ENCODE measurements around the gene RTL1.

The RTL1 gene

DNA sequence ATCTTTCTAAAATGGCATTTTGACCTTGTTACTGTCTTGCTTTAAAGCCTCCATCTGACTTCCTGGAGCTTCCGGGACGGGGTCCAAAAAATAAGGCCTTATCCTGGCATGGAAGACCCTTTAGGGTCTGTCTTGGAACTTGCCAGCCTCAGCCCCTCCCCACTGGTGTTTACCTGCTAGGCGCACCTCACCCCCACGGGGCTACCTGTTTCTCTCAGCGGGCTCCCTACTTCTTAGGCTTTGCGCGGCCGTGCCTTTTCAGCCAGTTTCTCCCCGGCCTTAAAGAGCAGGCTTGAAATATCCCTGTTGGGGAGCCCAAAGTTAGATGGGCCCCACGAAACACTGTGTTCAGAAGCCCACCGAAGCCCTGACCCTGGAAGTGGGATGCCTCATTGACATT, 5.1 kb downstream of the RTL1 start:
- no peak for DNase-seq

DNA sequence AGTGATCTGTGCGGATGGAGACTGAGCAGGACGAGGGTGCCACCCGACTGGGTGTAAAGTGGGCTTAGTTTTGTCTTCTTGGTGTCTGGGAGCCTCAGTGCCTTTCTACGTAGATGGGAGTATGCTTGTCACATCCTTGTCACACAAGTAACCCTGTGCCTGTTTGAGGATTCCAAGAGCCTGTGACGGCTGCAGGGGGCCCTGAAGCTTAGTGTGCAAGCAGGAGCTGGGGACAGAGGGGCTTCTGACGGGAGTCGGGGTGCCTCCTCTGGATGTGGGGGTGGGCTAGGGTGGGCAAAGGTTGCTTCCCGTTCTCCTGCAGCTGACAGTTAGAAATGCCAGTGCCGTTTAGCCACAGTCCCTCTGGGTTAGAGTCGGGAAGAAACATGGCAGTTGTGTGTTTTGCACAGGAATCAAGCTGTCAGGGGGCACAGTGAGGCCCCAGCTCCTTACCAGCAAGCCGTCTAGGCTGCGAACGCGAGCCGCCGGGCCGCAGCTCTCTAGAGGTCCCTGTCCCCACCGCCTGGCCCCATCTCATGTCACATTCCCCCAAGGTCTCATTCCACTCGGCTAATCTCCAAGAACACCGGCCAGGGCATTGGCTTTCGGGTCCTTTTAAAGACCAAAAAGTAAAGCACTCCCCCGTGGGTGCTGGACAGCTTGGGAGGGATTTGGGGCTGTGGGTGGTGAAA, 7.0 kb downstream of the RTL1 start:
- DNase-seq = no peak

DNA sequence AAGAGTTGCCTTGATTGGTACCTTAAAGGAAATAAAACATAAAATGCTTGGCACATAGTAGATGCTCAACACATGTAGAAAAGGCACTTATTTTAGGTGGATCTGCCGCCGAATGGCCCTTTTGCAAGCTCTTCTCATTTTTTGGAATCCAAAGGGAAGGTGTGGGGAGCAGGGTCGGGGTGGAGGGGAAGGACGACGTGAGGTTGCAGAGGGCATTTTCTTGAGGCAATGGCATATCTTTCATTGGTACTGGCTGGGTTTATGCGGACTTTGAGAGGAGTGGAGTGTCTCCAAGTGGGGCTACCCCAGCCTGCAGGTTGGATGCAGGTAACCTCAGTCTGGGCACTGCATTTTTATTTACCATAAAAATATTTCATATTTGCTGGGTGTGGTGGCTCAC, 8.1 kb downstream of the RTL1 start:
- DNase-seq = no peak

DNA sequence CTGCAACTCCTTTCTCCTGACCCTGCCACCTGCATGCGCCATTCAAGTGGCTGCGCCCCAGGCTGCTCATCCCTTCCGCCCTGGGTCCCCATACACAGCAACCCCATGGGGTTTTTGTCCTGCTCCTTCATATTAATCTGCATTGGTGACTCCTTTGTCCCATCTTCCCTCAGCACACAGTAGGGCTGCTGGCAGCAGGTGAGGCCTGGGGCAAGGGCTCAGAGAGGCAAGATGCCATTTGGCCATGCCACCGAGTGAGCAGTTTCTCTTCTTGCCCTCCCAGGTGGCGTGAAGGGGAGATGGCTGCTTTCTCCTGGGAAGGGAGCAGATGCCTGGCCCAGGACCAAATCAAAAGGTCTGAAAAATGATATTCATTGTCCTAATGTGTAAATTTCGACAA, 9.1 kb downstream of the RTL1 start:
- no peak for DNase-seq

DNA sequence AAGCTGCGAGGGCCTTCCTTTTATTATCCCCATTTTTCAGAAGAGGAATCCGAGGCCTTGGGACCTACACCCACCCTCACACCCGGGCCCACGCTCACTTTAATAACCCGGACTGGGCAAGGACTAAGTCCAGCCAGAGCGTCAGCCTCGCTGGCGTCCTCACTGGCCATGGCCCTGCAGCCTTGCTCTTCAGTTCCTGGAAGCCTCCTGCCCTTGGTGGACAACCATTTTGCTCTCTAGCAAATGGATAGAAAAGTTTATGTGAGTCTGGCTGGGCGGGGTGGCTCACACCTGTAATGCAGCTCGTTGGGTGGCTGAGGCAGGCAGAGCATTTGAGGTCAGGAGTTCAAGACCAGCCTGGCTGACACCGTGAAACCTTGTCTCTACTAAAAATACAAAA, 9.8 kb downstream of the RTL1 start:
- DNase-seq = no peak

DNA sequence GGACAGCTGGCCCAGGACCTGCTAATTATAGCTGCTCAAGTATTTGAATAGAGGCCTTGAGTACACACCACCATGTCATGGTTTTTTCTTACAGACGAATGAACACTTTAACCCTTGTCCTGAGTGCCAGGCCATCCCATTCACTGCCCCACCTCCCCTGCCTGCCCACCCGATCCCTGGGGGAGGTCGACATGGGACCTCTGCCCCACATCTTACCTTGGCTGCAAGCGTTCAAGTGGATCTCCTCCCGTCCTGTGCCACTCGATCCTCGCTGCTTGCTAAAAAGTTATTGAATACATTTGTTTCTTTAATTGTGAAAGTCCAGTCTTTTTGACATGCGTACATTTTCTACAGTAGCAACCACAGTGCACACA, 10.3 kb downstream of the RTL1 start:
- DNase-seq = no peak

DNA sequence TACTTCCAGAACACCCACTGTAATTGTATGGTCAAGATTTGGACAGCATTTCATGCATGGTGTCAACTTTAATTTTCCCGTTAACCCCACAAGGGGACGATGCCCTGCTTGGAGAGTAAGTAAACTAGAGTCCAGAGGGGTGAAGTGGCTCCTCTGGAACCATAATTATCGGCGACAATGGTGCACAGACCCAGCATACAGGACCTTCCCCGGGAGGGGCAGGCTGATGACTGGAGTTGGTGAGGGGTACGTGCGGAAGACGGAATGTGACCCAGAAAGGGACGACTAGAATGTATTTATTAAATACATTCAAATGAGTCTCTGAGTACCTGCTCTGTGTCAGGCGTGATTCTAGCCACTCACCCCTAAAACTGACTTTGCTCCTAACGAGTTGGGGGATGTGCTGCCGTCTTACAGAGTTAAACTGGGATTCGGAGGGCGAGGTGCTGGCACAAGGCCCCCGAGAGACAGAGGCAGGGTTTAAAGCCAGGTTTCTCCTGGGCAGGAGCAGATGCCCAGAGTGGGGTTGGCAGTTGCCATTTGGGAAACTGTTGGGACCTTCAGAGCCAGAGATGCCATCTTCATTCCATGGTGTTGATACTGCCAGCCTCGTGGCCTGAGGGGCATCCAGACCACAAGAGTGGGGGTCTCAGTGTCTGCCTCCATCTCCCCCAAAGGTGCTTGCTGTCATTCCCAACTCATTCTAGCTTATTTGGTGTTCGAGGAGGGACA, 10.9 kb downstream of the RTL1 start:
- no peak for DNase-seq

DNA sequence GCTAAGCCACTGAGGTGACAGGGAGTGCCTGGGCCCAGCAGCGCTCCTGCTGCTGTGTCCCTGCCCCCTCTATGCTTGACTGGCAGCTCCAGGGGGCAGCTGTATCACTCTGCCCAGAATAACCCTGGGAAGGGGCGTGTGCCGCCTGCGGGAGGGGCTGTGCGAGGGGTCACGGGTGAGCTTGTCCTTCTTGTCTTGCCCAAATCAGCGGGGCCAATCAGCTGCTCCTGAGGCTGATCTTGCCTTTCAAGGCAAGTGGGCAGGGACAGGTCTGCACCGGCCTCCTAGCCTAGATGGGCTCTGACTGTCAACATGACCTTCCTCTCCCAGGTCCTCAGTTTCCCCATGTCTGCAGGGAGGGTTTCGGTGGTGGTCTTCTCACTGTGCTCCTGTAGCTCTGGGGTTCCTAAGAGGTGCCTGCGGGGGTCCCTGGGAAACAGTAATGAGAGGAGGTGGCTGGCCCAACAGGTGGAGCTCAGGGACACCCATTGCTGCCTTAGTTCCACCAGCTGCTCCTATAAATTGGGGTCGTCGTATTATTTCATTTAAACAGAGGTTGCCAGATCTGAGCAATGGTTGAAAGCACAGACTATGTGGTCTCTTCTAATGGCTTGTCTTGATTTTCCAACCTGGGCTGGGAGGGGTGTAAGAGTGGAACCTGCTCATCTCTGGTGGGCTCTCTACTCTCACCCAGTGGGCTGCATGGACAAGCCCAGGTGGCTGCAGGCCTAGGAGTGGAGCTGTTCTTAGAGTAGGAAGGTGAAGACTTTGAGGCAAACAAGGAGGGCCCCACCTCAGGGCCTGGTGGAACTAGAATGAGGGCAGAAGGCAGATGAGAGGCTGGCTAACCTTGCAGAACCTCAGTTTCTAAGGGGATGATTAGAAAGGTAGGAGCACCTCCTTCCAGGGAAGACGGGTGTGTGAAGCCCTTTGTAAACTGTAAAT, 11.7 kb downstream of the RTL1 start:
- DNase-seq = no peak

DNA sequence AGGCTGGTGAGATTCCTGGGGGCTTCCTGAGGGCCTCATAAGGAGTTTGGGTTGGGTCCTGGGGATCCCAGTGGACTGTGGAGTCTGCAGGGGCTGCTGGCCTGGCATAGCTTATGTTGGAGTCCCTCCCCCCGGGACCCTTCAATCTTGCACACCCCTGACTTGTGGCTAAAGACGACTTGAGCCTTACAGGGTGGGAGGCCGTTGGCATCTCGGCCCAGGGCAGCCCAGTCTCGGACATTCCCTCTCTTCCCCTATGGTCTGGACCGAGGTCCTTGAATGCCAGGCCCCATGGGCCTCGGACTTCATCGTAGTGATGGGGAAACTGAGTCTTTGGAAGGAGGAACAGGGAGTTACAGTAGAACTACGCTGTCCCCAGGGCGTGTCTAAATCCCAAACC, 12.5 kb downstream of the RTL1 start:
- DNase-seq = no peak

DNA sequence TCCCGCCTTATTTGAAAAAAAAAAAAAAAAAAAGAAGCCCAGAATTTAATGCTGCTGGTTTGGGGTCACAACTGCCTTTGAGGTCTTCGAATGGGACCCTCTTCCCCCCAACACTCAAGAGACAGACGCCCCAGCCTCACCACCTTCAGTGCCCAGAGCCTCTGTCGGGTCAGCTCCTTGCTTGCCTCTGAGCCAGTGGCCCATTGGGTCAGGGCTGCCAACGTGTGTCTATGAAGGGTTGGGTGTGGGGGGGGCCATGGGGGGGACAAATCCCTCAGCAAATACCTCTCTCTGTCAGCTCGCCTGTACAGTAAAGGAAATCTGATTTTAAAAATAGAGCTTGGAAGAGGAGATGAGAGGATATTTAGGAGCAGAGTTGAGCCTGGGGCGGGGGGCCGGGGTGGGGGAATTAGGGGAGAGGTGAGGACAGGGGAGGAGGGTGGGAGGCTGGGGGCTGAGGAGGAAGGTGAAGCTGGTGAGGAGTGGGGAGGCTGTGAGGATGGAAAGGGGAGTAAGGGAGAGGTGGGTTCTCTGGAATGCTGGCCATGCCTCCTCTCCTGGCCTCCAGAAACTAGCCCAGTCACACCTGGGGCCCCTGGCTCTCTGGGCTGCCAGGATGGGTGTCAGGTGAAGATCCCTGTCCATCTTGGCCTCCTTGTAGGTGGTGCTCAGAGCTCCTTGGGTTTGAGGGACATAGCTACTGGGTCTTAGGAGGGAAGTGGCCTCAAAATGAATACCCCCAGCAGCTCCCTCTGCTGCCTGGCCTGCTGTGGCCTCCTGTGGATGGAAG, 13.3 kb downstream of the RTL1 start:
- DNase-seq = no peak

DNA sequence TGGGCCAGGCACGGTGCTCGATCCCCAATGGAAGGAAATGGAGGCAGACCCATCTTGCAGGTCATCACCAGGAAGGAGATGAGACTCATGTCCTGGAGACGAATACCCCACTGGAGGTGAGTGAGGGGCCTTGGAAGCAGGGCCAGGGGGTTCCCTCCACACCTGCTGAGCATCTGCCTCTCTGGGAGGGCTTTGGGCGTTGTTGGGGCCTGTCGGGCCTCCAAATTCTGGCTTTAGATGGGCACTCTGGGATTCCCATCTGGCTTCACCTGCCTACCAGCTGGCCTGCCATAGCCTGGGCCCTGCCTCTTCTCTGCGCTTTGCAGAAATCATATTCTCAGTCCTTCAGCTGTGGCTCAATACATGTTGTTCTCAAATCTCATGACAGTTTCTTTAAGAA, 13.9 kb downstream of the RTL1 start:
- no peak for DNase-seq

DNA sequence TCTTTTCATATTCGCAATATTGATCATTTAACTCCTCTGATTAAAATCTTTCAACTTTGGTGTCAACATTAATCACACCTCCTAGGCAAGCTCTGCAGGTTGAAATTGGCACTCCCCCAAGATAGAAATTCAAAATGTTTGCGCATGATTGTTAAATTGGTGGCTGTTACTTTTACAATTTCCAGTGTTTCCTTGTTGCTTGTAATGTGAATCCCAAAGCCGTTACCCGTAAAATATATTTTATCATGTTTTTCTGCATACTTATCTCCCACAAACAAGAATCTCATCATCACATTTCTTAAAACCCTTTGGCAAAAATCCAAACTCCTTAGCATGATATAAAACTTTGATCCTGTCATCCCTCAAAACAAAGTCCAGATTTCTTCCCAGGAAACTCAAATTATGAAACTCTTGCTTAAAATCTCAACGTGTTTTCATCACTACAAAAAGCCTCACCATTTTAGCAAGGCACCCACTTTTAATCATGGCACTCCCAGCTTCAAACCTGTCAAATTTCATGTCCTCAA, 14.7 kb downstream of the RTL1 start:
- no peak for DNase-seq

DNA sequence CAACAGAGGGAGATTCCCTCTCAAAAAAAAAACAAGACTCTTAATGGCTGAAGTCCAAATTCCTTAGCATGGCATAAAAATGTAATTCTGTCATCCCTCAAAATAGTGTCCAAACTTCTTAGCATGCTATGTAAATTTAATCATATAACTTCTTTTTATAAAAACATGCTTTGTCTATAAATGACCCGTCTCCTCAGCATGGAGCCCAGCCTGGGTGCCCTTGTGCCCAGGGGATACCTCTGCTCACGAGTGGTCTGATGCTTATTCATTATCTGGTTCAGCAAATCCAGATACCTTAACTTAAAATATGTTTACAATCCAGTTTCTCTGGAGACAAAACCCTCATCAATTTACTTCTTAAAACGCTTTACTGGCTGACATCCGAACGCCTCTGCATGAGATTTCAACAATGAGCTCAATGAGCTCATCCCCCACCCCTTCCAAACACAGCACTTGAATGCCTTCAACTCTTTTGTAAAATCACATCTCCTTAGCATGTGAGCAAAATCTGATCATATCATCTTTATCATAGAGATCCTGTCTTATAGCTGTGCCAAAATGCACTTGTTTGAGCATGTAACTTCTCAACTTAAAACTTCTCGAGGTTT, 15.7 kb downstream of the RTL1 start:
- DNase-seq = no peak

DNA sequence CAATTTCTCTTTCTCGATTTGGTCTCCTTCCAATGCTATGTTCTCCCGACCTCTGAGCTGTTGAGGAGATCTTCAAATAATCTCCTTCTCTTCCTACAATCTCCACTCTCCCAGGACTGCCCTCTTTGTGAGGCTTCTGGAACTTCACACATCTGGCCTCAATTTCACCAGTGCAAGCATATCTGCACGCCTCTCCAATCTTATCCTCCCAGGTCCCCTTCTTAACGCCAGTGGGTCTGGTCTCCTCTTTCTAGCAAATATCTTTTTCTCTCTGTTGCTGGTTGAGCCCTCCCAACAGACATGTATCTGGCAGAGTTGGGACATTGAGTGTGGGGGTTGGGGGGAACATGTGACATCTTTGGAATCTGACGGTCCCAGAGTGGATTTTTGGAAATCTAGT, 17.9 kb downstream of the RTL1 start:
- DNase-seq = no peak

DNA sequence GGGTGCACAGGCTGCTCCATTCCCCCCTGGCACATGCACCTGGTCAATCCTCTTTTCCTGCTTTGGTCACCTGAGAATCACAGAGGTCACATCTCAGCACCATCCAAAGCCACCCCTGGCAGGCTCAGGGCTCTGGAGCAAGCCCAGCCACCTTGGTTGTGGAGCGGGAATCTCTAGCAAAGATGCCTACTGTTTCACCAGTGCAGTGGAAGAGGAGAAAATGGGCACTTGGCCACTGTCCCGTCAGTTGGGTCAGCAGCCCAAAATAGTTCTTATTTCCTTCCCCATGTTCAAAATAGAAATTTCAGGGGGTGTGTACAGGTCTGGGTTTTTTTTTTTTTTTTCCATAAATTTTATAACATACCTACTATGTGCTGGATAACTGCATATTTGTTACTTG, 18.3 kb downstream of the RTL1 start:
- no peak for DNase-seq

DNA sequence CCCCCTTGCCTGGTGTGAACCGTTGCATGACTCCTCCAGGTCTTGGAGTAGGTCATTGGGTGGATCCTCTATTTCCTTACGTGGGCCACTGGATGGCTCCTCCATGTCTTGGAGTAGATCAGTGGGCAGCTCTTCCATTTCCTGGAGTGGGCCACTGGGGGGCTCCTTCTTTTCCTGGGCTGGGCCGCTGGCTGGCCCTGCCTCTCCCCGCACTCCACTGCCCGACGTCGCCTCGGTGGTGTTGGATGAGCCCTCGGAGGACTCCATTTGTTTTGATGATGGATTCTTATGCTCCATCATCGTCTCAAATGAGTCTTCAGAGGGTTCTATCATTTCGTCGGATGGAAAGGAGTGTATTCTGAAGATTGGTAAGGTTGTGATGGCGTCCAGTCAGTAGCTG, 19.1 kb downstream of the RTL1 start:
- no peak for DNase-seq

DNA sequence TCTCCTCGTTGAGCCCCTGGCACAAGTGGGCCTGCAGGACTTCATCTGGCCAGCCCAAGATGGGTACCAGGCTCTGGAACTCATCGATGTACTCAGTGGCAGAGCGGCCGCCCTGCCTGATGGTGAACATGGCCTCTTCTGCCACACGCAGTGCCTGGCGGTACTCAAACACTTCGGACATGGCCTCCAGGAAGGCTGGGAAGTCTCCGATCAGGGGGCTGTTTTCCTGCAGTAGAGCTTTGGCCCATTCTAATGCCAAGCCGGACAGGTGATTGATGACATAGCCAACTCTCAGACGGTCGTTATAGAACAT, 19.8 kb downstream of the RTL1 start:
- DNase-seq = no peak

DNA sequence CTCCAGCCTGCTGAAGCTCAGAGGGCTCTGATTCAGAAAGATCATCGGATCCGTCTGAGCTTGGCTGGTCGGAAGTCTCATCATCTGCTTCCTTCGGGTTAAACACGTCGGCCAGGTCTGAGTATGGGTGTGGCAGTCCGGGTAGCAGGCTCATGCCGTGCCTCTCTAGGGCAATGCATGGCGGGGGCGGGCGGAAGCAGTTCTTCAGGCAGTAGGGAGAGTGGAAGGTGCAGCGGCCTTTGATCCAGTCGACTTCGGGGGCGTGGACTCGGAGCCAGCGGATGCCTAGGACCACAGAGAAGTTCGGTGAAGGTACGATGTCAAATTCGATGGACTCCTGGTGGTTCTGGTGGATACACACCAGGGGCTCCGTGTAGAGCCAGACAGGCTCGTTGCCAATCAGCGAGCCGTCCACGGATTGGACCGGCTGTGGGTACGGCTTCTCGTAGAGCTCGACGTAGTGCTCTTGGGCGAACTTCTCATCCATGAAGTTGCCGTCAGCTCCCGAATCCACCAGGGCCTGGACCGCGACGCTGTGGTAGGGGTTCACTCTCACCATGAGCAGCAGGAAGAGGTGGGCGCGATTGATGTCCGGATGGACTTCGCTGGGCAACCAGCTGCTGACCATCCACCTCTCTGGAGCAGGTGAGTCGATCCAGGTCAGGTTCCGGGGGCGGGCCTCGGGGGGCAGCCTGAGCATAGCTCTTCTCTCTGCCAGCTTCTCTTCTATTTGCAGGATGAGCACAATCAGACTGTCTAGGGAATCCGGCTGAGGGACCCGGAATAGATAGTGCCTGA, 20.3 kb downstream of the RTL1 start:
- DNase-seq = no peak

DNA sequence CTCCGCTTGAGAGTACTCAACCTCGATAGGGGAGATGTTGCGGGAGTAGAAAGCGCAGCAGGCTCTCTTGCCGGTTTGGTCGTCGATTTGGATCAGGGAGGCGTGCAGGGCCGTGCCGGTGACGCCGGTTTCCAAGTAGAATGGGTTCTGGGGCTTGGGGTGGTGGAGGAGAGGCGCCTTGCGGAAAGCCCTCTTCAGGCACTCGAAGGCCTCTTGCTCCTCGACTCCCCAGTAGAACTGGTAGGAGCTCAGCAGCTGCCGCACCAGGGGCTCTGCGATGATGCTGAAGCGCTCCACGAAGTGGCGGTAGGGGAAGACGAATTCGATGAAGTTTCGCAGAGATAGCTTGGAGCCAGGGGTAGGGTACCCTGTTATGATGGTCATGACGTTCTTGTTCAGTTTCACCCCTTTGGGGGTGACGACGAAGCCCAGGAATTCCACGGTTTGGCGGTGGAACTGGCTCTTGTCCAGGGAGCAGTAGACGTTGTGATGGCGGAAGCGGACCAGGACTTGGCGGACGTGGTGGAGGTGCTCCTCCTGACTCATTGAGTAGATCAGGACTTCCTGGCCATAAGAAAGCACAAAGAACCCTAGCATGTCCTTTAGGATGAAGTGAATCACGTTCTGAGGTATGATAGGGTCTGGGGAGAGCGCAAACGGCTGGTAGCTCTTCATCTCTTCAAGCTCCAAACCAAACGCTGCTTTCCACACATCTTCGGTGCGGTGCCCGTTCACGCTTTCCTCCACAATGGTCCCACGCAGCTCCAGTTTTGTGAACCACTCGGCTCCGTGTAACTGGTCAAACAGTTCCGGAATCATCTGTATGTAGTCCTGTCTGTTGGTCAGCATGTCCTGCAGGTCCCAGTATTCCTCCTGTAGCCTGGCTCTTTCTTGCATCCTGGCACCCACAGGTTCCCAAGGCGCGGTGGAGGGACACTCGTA, 21.2 kb downstream of the RTL1 start:
- DNase-seq = no peak
